NCI-H128 (cell line): ENCODE results near the gene TMEM132A.
A peak's percentile ranks its signal among the peaks of the same experiment; 100 is the strongest.
"Not testable (repeated sequence)": the region's sequence is repeated elsewhere in the genome, so short reads cannot be mapped to it uniquely, and the experiment has no call there.

Experiments
- DNase-seq: peaks from one replicate; lab custom pipeline; 2025; ENCODE audit not compliant: unreplicated experiment; lab: John Stamatoyannopoulos, UW

TMEM132A gene

GRCh38 chr11:60952742-60953170 is 28.5 kb downstream of the TMEM132A start:
- no peak for DNase-seq

GRCh38 chr11:60953781-60954180 is 29.5 kb downstream of the TMEM132A start:
- no peak for DNase-seq

DNA sequence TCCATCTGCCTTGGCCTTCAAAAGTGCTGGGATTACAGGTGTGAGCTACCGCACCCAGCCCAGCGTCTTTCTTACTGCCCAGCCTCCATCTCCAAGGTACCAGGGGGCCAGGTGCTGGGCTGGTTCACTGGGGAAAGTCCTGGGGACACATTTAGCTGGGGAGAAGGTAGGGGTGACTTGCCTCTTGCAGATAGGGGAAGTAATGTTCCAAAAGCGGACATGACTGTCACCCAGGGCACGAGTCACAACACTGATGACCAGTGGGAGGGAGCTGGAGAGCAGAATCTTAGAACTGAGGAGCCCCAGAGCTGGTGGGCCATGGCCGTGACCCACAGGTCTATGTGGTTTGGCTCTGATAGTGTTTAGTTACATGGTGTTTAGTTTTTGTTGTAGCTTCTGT is 30.2 kb downstream of the TMEM132A start:
- DNase-seq, result no peak

DNA sequence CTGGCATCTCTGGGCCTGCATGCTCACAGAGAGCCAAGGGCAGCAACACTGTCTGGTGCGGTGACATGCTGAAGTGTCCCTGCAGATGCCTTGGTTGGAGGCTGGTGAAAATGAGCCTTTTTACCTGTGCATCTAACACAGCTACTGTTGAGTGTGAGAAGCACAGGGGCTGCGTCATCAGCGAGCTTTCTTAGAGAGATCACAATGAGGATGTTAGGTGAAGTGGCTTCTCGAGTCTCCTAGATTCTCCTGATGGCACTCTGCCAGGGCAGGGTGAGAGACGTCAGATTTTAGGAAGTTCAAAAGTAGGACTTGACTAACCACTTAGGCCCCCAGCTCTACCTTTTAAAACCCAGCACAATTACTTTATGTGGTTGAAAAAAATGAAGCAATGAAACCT is 31.3 kb downstream of the TMEM132A start:
- DNase-seq, result peak; percentile 82

DNA sequence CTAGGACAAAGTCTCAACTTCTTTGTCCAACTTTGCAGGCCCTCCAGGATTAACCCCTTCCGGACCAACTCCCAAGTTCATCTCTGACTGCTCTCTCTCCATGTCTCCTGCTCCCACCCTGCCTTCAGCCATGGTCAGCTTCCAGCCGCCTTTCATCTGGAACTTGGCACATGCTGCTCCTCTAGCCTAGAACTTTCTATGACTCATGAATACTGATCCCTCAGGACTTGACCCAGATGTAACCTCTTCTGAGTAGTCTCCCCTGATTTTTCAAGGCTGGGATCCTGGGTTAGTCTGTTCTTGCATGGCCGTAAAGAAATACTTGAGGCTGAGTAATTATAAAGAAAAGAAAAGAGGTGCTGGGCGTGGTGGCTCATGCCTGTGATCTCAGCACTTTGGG is 32.9 kb downstream of the TMEM132A start:
- no peak for DNase-seq

DNA sequence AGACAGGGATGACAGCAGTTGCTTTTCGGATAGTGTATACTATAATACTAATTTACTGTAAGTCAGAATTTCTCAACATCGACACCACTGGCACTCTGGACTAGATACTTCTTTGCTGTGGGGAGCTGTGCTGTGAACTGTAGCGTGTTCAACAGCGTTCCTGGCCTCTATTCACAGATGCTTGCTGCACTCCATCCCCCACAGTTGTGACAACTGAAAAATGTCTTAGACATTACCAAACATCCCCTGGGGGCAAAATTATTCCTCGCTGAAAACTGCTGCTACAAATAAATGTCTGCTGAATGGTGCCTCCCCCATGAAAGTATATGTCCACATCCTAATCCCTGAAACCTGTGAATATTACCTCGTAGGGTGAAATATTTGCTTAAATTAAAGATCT is 35.2 kb downstream of the TMEM132A start:
- DNase-seq, result no peak

- no peak for DNase-seq
Measured at GRCh38 chr11:60960405-60960804, 36.1 kb downstream of the TMEM132A start.

DNA sequence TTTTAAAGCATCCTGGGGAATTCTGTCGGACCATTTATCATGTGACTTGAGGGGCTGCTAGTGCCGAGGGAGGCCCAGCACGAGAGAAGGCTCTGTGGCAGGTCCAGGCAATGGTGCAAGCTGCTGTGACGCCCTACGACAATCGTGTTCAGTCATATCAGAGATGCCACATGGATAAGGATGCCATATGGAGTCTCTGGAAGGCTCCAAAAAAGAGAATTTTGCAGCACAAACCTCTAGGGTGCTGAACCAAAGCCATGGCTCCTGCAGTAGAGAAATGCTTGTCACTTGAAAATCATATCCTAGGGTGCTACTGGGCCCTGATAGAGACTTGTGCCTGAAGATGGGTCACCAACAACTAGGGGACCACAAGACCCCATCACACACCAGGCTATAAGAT is 40.5 kb downstream of the TMEM132A start:
- DNase-seq, result no peak

DNA sequence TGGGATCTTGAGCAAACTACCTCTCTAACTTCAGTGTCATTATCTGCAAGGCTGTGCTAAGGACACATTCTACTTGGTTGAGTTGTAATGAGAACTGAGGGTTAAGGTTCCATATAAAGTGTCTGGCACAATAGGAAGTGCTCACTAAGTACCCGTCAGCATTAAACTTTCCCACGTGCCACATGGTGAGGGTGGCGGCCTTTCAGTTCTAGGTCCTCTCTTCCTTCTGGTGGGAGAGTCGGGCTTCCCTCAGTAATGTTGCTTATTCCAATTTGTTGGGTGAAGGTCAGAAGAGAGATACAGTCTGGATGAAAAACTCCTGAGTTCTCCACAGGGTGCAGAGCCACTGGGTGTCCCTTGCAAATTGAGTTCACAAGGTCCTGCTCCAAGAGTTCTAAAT is 42.6 kb downstream of the TMEM132A start:
- no peak for DNase-seq

DNA sequence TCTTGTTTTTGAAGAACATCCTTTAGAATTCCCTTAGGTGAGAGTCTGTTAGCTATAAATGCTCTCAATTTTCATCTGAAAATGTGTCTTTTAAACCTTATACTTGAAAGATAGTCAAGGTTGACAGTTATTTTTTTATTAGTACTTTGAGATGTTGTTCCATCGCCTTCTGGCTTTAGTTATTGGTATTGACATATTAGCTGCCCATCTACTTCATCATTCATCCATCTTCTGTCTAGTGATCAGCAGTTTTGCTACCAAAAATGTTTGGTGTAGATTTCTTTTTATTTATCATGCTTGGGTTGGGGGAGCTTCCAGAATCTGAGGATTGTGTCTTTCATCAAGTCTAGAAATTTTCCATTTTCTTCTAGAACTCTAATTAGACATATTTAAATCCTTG is 44.0 kb downstream of the TMEM132A start:
- no peak for DNase-seq

DNA sequence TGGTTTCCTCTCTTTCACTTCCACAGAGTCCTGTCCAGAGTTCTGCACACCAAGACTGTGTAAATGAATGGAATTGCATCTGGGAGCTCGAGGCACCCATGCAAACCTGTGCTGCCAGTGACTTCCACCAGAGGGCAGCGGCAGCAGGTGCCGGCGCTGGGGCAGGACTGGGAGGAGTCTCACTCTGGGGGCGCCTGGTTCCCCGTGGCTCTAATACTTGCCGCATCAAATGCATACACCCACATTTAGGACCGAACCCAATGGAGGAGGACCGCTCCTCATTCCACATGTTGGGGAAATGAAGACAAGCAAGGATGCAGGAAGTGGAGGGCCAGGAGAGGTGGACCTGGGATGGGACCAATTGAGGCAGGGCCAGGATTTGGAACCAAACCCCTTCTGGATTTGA is 46.1 kb downstream of the TMEM132A start:
- no peak for DNase-seq

DNA sequence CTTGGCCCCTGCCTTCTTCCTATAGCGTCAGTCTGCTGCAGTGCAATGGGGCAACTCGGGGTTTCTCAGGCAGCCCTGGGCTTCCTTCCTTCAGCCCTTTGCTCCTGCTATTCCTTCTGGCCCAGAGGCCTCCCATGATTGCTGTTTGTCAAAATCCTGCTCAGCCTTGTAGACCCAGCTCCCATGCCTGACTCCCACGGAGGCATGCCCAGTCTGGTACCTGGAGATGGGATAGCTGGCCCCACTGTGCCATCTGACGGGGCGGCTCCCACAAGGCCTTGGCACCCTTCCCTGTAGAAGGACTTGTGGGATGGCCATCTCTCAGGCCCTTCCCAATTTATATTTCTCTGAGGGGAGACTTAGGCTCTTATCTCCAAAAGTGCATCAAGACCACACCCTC is 46.6 kb downstream of the TMEM132A start:
- no peak for DNase-seq

DNA sequence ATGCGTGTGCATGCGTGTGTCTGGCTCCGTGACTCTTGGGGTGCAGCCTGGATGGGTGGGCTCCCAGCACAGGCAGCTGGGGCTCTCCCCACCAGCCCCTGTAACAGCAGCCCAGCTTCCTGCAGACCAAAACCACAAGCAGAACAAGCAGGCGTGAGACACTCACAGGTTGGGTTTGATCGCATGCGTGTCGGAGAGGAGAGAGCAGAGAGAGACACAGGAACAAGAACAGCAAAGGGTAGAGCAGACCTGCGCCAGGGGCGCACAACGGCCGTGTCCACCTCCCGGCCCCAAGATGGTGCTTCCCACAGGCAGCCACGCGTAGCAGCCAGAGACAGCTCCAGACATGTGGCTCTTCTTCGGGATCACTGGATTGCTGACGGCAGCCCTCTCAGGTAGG is 47.3 kb downstream of the TMEM132A start, which contains the start of gene CD6:
TSS of gene CD6 (plus strand) at position 161 of the 400 bp plus-strand sequence. CDS start at position 347, 186 bp downstream.
- DNase-seq, result no peak

GRCh38 chr11:60972182-60973030 is 48.1 kb downstream of the TMEM132A start:
- DNase-seq, result no peak

DNA sequence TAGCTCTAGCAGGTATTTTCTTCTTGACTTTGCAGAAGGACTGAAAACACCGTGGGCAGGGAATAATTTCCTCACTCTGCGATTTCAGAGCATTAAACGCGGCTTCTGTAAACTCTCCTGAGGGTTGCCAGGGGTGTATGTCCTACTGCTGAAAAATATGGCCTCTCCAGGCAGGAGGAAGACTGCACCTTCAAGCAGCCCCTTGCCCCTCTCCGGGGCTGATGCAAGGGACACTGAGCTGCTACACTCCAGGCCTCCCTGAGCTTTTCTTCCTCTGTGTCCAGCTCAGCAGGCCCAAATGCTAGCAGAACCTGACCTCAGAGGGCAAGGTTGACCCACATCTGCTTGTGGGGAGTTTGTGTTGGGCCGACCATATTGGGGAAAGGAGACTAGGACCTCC is 49.4 kb downstream of the TMEM132A start:
- DNase-seq, result no peak

- not testable (repeated sequence) for DNase-seq
Measured at GRCh38 chr11:60974316-60974715, 50.1 kb downstream of the TMEM132A start.

DNA sequence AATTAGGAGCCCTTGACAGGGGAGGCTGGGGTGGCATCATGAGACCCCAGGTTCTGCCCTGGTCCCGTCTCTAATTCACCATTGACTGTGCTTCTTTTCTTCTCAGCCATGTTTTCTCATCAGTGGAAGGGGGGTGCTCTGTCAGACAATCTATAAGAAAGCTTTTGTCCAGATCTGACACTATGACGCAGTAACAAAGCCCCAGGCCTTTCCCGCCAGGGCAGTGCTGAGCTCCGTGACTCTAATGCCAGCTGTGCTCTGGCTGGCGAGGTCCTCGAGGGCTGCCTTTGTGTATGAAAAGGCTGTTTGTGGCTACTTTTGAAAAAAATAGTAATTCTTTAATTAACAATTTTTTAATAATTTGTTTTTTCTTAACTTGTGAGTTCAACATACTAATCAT is 50.5 kb downstream of the TMEM132A start:
- no peak for DNase-seq

DNA sequence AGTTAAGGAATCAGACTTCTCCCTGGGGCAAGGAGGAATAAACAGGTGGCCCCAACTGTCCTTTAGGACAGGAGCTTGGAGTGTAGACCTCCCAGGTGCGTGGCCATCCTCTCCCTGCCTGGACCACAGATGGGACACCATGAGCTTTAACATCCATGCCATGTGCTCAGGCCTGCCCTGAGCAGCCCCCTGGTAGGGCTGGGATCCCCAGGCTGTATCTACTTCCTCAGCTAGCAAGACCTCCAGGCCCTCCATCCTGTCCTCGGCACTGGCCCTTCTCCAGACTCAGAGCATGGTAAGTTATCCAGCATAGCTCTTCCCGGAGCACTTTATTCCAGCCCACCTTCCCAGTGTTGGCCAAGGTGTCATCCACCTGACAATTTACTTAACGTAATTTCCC is 53.0 kb downstream of the TMEM132A start:
- DNase-seq, result no peak

- DNase-seq, result no peak
Measured at GRCh38 chr11:60977836-60978235, 53.6 kb downstream of the TMEM132A start.

DNA sequence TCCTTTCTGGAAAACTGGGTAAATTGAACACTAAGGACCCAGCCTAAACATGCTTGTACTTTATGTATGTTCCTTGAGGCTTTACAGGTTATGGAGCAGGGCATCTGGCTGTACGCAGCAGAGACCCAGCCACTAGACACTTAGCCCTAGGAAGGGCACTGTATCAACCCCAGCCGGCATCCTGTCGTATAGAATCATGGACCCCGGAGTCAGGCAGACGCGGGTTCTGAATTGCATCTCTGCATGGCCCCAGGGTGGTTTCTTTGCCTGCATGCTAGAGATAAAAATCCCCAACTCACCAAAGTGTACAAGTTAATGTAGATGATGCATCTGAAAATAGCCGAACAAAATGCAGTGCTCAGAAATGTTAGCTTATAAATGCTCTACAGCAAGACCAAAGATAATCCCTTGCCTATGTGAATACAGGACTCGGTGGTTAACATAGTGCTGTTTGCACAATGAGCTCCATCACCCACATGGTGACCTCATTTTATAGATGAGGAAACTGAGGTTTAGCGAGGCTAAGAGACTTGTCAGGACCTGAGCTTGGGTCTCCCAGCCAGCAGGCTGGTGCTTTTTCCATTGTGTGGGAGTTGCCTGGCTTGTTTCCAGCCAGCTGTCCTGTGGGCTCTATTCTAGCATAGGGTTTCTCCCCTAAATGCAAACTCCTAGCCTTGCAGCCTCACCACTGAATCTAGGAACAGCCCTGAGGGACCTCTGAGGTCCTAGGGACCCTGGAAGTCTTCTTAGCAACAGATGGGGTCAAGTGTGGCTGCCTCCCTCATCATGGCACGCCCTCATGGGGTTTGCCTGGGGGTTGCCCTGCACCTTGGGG is 54.5 kb downstream of the TMEM132A start:
- DNase-seq, result no peak

- DNase-seq, result no peak
Measured at GRCh38 chr11:60981515-60981914, 57.3 kb downstream of the TMEM132A start.

DNA sequence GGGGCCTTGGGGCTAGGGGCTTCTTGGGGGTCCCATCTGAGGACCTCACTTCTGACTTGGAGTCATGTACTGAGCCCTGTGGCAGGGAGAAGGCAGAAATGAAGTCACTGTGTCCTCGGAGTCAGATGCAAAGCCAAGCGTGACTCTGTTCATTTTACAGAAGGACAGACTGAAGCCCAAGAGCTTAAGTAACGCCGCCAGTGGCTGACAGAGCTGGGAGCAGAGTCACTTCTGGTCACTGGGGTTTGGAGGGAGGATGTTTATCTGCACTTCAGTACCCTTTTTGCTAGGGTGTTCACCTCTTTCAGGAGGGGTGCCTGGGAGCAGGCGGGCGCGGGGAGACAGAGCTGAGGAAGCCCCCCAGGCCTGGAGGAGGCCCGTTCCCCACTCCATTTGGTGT is 57.9 kb downstream of the TMEM132A start:
- DNase-seq, result no peak
